ENCODE results near the gene PIANP. TPM values are rescaled to one million over a fixed set of nuclear protein-coding genes. Genes with fewer than 3 reads are reported as not detected.
"Not testable (repeated sequence)": the region's sequence is repeated elsewhere in the genome, so short reads cannot be mapped to it uniquely, and the experiment has no call there.

The PIANP gene
- polyA plus RNA-seq, 1 donor = 5.4 TPM

- Histone ChIP-seq H3K36me3 (ENCODE audit: control insufficient read depth, insufficient read depth, low read length) (no peaks in the 10 kb centered on the region), H3K4me1 (ENCODE audit: control insufficient read depth, insufficient read depth, low read length) (no peaks in the 10 kb centered on the region), H3K9me3 (ENCODE audit: control insufficient read depth, low read depth, low read length) (no peaks in the 10 kb centered on the region), H3K4me3 (ENCODE audit: low read length) (no peak overlapping the region), H3K27ac (ENCODE audit: low read length) (no peak overlapping the region), H3K27me3 (ENCODE audit: control insufficient read depth, insufficient read depth, low read length) (peaks cover 11% of the 10 kb centered on the region)
- WGBS (ENCODE audit: insufficient coverage, low lambda C conversion rate) = no CpG with 5 or more reads among the region's 16 CpGs
- no peak for DNase-seq
Observed at GRCh38 chr12:6708960-6709394, 8.4 kb upstream of the PIANP start.

- not testable (repeated sequence) for H3K4me3 ChIP-seq (ENCODE audit: low read length); H3K27ac ChIP-seq (ENCODE audit: low read length); H3K9me3 ChIP-seq (ENCODE audit: control insufficient read depth, low read depth, low read length); DNase-seq; H3K4me1 ChIP-seq (ENCODE audit: control insufficient read depth, insufficient read depth, low read length); H3K36me3 ChIP-seq (ENCODE audit: control insufficient read depth, insufficient read depth, low read length)
- WGBS (ENCODE audit: insufficient coverage, low lambda C conversion rate) = no CpG with 5 or more reads among the region's 21 CpGs
- H3K27me3 ChIP-seq (ENCODE audit: control insufficient read depth, insufficient read depth, low read length) = peaks cover 16% of the 10 kb centered on the region
Observed at GRCh38 chr12:6708351-6708750, 7.7 kb upstream of the PIANP start.

- DNase-seq = no peak
- Histone ChIP-seq H3K27ac (ENCODE audit: low read length) (no peak overlapping the region), H3K4me3 (ENCODE audit: low read length) (no peak overlapping the region), H3K27me3 (ENCODE audit: control insufficient read depth, insufficient read depth, low read length) (peaks cover 57% of the 10 kb centered on the region), H3K9me3 (ENCODE audit: control insufficient read depth, low read depth, low read length) (peaks cover 5% of the 10 kb centered on the region), H3K4me1 (ENCODE audit: control insufficient read depth, insufficient read depth, low read length) (peaks cover 4% of the 10 kb centered on the region), H3K36me3 (ENCODE audit: control insufficient read depth, insufficient read depth, low read length) (no peaks in the 10 kb centered on the region)
- no CpG with 5 or more reads among the region's 10 CpGs for WGBS (ENCODE audit: insufficient coverage, low lambda C conversion rate)
Observed at GRCh38 chr12:6703631-6704030, 3.0 kb upstream of the PIANP start.

GRCh38 chr12:6701078-6701768 is 608 bp upstream of the PIANP start:
- Histone ChIP-seq H3K36me3 (ENCODE audit: control insufficient read depth, insufficient read depth, low read length) (no peaks in the 10 kb centered on the region), H3K4me3 (ENCODE audit: low read length) (peak overlapping the region; percentile 33), H3K4me1 (ENCODE audit: control insufficient read depth, insufficient read depth, low read length) (peaks cover 4% of the 10 kb centered on the region), H3K27ac (ENCODE audit: low read length) (no peak overlapping the region), H3K27me3 (ENCODE audit: control insufficient read depth, insufficient read depth, low read length) (peaks cover 77% of the 10 kb centered on the region), H3K9me3 (ENCODE audit: control insufficient read depth, low read depth, low read length) (peaks cover 5% of the 10 kb centered on the region)
- 86% methylated on average over 1 of the region's 13 CpGs for WGBS (ENCODE audit: insufficient coverage, low lambda C conversion rate)
- DNase-seq = no peak

GRCh38 chr12:6699989-6700645 is 498 bp downstream of the PIANP start:
- Histone ChIP-seq H3K4me3 (ENCODE audit: low read length) (peak overlapping the region; percentile 39), H3K4me1 (ENCODE audit: control insufficient read depth, insufficient read depth, low read length) (peaks cover 4% of the 10 kb centered on the region), H3K36me3 (ENCODE audit: control insufficient read depth, insufficient read depth, low read length) (no peaks in the 10 kb centered on the region), H3K9me3 (ENCODE audit: control insufficient read depth, low read depth, low read length) (peaks cover 5% of the 10 kb centered on the region), H3K27ac (ENCODE audit: low read length) (no peak overlapping the region), H3K27me3 (ENCODE audit: control insufficient read depth, insufficient read depth, low read length) (peaks cover 77% of the 10 kb centered on the region)
- peak in 1 of 2 donors; percentile 16 for DNase-seq
- no CpG with 5 or more reads among the region's 65 CpGs for WGBS (ENCODE audit: insufficient coverage, low lambda C conversion rate)

DNA sequence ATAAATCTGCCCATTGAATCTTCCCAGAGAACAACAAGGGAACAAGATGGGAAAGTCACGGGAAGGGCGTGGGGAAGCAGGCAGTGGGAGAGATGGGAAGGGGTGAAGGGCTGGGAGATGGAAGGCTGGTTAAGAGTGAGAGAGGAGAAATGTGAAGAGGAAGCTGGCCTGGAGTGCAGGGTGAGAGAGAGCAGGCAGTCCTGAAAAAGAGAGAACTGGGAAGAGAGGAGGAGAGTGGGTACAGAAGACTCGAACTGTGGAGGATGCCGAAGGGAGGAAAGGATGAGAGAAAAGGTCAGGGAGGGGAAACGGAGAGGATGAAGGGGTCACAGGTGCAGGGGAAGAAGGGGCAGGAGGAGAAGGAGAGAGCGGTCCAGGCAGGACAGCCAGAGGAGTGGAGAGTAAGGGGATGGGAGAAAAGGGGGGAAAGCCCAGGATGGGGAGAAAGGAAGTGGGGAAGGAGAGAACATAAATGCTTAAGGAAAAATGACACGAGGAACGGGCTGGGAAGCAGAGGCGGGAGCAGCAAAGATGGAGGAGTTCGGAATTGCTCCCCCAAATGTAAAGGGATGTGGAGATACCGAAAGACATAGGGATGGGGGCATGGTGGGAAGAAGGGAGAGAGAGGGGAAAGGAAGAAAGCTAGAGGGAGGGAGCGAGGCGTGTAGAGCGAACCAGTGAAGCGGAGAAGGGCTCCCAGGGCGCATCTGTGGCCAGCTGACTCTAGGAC is 1.2 kb downstream of the PIANP start:
- Histone ChIP-seq H3K4me1 (ENCODE audit: control insufficient read depth, insufficient read depth, low read length) (peaks cover 4% of the 10 kb centered on the region), H3K9me3 (ENCODE audit: control insufficient read depth, low read depth, low read length) (peaks cover 5% of the 10 kb centered on the region), H3K27me3 (ENCODE audit: control insufficient read depth, insufficient read depth, low read length) (peaks cover 71% of the 10 kb centered on the region), H3K27ac (ENCODE audit: low read length) (no peak overlapping the region), H3K4me3 (ENCODE audit: low read length) (peak overlapping the region; percentile 39), H3K36me3 (ENCODE audit: control insufficient read depth, insufficient read depth, low read length) (no peaks in the 10 kb centered on the region)
- no peak for DNase-seq
- 43% methylated on average over 7 of the region's 16 CpGs for WGBS (ENCODE audit: insufficient coverage, low lambda C conversion rate)

DNA sequence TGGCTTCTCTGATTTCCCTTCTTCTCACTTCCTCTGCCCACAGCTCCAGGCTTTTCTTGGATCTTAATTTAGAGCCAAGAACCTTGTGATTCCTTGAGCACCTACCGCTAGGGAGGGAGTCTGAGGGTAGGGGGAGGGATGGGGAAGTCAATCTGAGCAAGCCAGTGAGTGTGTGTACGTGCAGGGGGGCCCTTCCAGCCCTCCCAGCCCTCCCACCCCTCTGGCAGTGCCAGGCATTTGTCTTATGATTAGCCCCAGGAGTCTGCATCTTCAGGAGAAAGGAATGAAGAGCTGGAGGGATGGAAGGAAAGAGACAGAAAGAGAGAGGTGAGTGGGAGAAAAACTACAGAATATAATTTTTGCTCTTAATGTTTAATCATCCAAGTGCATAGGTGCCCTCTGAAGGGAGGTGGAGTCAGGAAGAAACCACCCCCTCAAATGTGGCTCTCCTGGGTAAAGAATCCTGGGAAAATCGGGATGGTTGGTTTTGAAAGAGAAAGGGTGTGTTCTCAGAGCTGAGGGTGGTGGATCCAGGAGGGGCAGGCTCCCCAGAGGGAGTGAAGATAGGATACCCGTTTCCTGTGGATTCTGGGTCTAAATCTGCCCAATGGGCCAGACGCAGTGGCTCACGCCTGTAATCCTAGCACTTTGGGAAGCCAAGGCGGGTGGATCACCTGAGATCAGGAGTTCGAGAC is 2.1 kb downstream of the PIANP start:
- no CpG with 5 or more reads among the region's 8 CpGs for WGBS (ENCODE audit: insufficient coverage, low lambda C conversion rate)
- DNase-seq = no peak
- Histone ChIP-seq H3K4me1 (ENCODE audit: control insufficient read depth, insufficient read depth, low read length) (peaks cover 4% of the 10 kb centered on the region), H3K27me3 (ENCODE audit: control insufficient read depth, insufficient read depth, low read length) (peaks cover 63% of the 10 kb centered on the region), H3K4me3 (ENCODE audit: low read length) (no peak overlapping the region), H3K9me3 (ENCODE audit: control insufficient read depth, low read depth, low read length) (peaks cover 5% of the 10 kb centered on the region), H3K36me3 (ENCODE audit: control insufficient read depth, insufficient read depth, low read length) (no peaks in the 10 kb centered on the region), H3K27ac (ENCODE audit: low read length) (no peak overlapping the region)

GRCh38 chr12:6697584-6698351 is 2.8 kb downstream of the PIANP start:
- Histone ChIP-seq H3K27me3 (ENCODE audit: control insufficient read depth, insufficient read depth, low read length) (peaks cover 58% of the 10 kb centered on the region), H3K4me1 (ENCODE audit: control insufficient read depth, insufficient read depth, low read length) (peaks cover 4% of the 10 kb centered on the region), H3K36me3 (ENCODE audit: control insufficient read depth, insufficient read depth, low read length) (no peaks in the 10 kb centered on the region), H3K9me3 (ENCODE audit: control insufficient read depth, low read depth, low read length) (peaks cover 5% of the 10 kb centered on the region), H3K27ac (ENCODE audit: low read length) (no peak overlapping the region), H3K4me3 (ENCODE audit: low read length) (no peak overlapping the region)
- 60% methylated on average over 1 of the region's 17 CpGs for WGBS (ENCODE audit: insufficient coverage, low lambda C conversion rate)
- DNase-seq = peak in 1 of 2 donors; percentile 20

DNA sequence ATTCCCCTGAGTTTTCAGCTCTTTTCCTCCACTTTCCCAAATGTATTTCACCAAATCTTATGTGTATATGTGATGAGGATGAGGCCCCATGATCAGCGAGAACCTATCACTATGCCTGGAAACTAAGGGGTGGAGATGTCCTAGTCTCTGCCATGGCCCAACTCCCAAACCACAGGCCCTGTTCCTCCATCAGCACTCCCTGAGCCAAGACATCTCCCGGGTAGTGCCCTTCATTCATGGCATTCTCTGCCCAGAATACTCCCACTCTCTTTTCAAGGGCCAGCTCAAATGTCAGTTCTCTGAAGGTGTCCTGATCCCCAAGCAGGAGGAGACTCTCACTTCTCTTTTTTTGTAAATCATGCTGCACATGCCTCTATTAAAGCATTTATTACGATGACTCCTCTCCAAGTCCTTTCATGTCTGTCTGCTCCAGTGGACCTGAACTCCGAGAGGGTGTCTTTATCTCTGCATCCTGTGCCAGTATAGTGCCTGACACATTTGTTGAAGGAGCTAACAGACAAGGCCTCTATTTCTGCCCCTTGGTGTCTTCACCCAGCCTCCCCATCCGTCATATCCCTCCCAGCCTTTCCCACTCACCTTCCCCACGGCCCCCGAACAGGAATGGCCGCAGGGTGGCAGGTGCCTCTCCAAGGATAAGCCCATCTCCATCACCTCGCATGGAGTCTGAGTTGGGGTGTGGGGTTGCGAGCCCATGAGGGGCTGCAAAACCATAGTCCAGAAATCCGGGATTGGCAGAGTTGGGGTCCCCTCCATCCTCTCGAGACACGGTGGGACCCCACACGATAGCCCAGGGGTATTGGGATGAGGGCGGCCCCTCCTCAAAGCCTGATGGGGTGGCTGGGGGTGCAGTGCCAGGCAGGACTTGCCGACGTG is 3.7 kb downstream of the PIANP start:
- Histone ChIP-seq H3K4me1 (ENCODE audit: control insufficient read depth, insufficient read depth, low read length) (peaks cover 4% of the 10 kb centered on the region), H3K27ac (ENCODE audit: low read length) (no peak overlapping the region), H3K9me3 (ENCODE audit: control insufficient read depth, low read depth, low read length) (peaks cover 5% of the 10 kb centered on the region), H3K27me3 (ENCODE audit: control insufficient read depth, insufficient read depth, low read length) (peaks cover 50% of the 10 kb centered on the region), H3K36me3 (ENCODE audit: control insufficient read depth, insufficient read depth, low read length) (no peaks in the 10 kb centered on the region), H3K4me3 (ENCODE audit: low read length) (no peak overlapping the region)
- WGBS (ENCODE audit: insufficient coverage, low lambda C conversion rate) = 100% methylated on average over 1 of the region's 17 CpGs
- no peak for DNase-seq
